Ishikawa (cell line): ENCODE measurements around the gene OR4D1.
A peak's percentile ranks its signal among the peaks of the same experiment; 100 is the strongest.

Source experiments
- CREB1 ChIP-seq: IDR thresholded peaks from 2 replicates; pipeline ENCODE4 v1.6.1; 2012; ENCODE audit warnings: low read depth
- MAX ChIP-seq: IDR thresholded peaks from 2 replicates; pipeline ENCODE4 v1.6.1; 2012
- TCF12 ChIP-seq: IDR thresholded peaks from 2 replicates; pipeline ENCODE4 v1.6.1; 2012; ENCODE audit warnings: low read depth
- USF1 ChIP-seq: IDR thresholded peaks from 2 replicates; pipeline ENCODE4 v1.6.1; 2012

DNA sequence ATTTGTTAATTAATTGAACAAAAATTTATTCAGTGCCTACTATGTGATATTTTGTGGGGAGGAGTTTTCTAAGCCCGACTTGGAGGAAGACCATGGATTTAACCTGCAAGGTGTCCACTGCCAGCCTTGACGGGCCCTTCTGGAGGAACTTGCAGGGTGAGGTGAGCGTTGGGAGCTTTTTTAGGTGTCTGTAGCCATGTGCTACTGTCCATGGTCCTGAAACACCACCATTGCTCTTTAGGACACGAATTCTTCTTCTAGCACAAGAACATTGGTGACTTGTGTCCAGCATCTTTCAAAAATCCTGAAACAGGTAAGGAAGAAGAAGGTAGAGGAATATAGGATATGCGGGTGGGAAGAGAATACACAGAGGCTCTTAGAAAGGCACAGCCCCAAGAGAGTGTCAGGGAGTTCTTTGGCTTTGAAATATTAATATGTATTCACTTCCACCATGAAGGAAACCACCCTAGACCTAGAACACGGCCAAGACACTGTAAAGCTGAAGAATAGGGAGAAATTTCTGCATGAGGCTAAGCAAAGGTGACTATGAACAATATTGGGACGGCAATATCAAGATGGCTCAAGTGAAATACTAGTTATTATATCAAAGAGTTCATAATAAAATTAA, 27.9 kb upstream of the OR4D1 start:
- TF ChIP-seq USF1 (no peak), TCF12 (no peak), MAX (peak; percentile 31; the same call in 1 of the 2 replicates), CREB1 (no peak)
